Measurements from ENCODE around the gene SNPH.
"Not testable (repeated sequence)": the region's sequence is repeated elsewhere in the genome, so short reads cannot be mapped to it uniquely, and the experiment has no call there.

SNPH gene

GRCh38 chr20:1336699-1337367 lies 70.7 kb downstream of the SNPH start:
- Histone ChIP-seq H3K27me3 (ENCODE audit: control insufficient read depth, insufficient read depth, low read length) (no peaks in the 10 kb centered on the region), H3K4me3 (ENCODE audit: low read length) (no peak overlapping the region), H3K36me3 (ENCODE audit: control insufficient read depth, insufficient read depth, low read length) (no peaks in the 10 kb centered on the region), H3K27ac (ENCODE audit: low read depth, low read length) (no peak overlapping the region), H3K9ac (ENCODE audit: low read length) (no peak overlapping the region), H3K4me1 (ENCODE audit: control insufficient read depth, insufficient read depth, low read length) (no peaks in the 10 kb centered on the region)

GRCh38 chr20:1337441-1337840 lies 71.3 kb downstream of the SNPH start:
- no peak overlapping the region for H3K4me3 ChIP-seq (ENCODE audit: low read length)
- H3K4me1 ChIP-seq (ENCODE audit: control insufficient read depth, insufficient read depth, low read length): no peaks in the 10 kb centered on the region
- no peaks in the 10 kb centered on the region for H3K27me3 ChIP-seq (ENCODE audit: control insufficient read depth, insufficient read depth, low read length)
- no peaks in the 10 kb centered on the region for H3K36me3 ChIP-seq (ENCODE audit: control insufficient read depth, insufficient read depth, low read length)
- no peak overlapping the region for H3K9ac ChIP-seq (ENCODE audit: low read length)
- no peak overlapping the region for H3K27ac ChIP-seq (ENCODE audit: low read depth, low read length)

GRCh38 chr20:1338096-1338495 lies 72.0 kb downstream of the SNPH start:
- Histone ChIP-seq H3K27ac (ENCODE audit: low read depth, low read length) (no peak overlapping the region), H3K9ac (ENCODE audit: low read length) (no peak overlapping the region), H3K36me3 (ENCODE audit: control insufficient read depth, insufficient read depth, low read length) (no peaks in the 10 kb centered on the region), H3K4me3 (ENCODE audit: low read length) (no peak overlapping the region), H3K4me1 (ENCODE audit: control insufficient read depth, insufficient read depth, low read length) (no peaks in the 10 kb centered on the region), H3K27me3 (ENCODE audit: control insufficient read depth, insufficient read depth, low read length) (no peaks in the 10 kb centered on the region)

GRCh38 chr20:1338801-1339200 lies 72.7 kb downstream of the SNPH start:
- Histone ChIP-seq H3K4me1 (ENCODE audit: control insufficient read depth, insufficient read depth, low read length) (no peaks in the 10 kb centered on the region), H3K9ac (ENCODE audit: low read length) (no peak overlapping the region), H3K27ac (ENCODE audit: low read depth, low read length) (no peak overlapping the region), H3K4me3 (ENCODE audit: low read length) (no peak overlapping the region), H3K36me3 (ENCODE audit: control insufficient read depth, insufficient read depth, low read length) (no peaks in the 10 kb centered on the region), H3K27me3 (ENCODE audit: control insufficient read depth, insufficient read depth, low read length) (no peaks in the 10 kb centered on the region)

- Histone ChIP-seq H3K9ac (ENCODE audit: low read length) (no peak overlapping the region), H3K4me3 (ENCODE audit: low read length) (no peak overlapping the region), H3K4me1 (ENCODE audit: control insufficient read depth, insufficient read depth, low read length) (no peaks in the 10 kb centered on the region), H3K36me3 (ENCODE audit: control insufficient read depth, insufficient read depth, low read length) (no peaks in the 10 kb centered on the region), H3K27me3 (ENCODE audit: control insufficient read depth, insufficient read depth, low read length) (no peaks in the 10 kb centered on the region), H3K27ac (ENCODE audit: low read depth, low read length) (no peak overlapping the region)
Observed at GRCh38 chr20:1341561-1342265, 75.6 kb downstream of the SNPH start.

GRCh38 chr20:1343446-1344124 lies 77.5 kb downstream of the SNPH start:
- not testable (repeated sequence) for H3K27ac ChIP-seq (ENCODE audit: low read depth, low read length); H3K4me1 ChIP-seq (ENCODE audit: control insufficient read depth, insufficient read depth, low read length); H3K9ac ChIP-seq (ENCODE audit: low read length); H3K36me3 ChIP-seq (ENCODE audit: control insufficient read depth, insufficient read depth, low read length); H3K4me3 ChIP-seq (ENCODE audit: low read length); H3K27me3 ChIP-seq (ENCODE audit: control insufficient read depth, insufficient read depth, low read length)

GRCh38 chr20:1345030-1345755 lies 79.1 kb downstream of the SNPH start:
- Histone ChIP-seq H3K4me1 (ENCODE audit: control insufficient read depth, insufficient read depth, low read length) (no peaks in the 10 kb centered on the region), H3K27ac (ENCODE audit: low read depth, low read length) (no peak overlapping the region), H3K9ac (ENCODE audit: low read length) (no peak overlapping the region), H3K4me3 (ENCODE audit: low read length) (no peak overlapping the region), H3K27me3 (ENCODE audit: control insufficient read depth, insufficient read depth, low read length) (no peaks in the 10 kb centered on the region), H3K36me3 (ENCODE audit: control insufficient read depth, insufficient read depth, low read length) (no peaks in the 10 kb centered on the region)

GRCh38 chr20:1345756-1346093 lies 79.6 kb downstream of the SNPH start:
- Histone ChIP-seq H3K9ac (ENCODE audit: low read length) (no peak overlapping the region), H3K27me3 (ENCODE audit: control insufficient read depth, insufficient read depth, low read length) (no peaks in the 10 kb centered on the region), H3K4me1 (ENCODE audit: control insufficient read depth, insufficient read depth, low read length) (no peaks in the 10 kb centered on the region), H3K36me3 (ENCODE audit: control insufficient read depth, insufficient read depth, low read length) (no peaks in the 10 kb centered on the region), H3K4me3 (ENCODE audit: low read length) (no peak overlapping the region), H3K27ac (ENCODE audit: low read depth, low read length) (no peak overlapping the region)

- Histone ChIP-seq H3K9ac (ENCODE audit: low read length) (no peak overlapping the region), H3K4me3 (ENCODE audit: low read length) (no peak overlapping the region), H3K4me1 (ENCODE audit: control insufficient read depth, insufficient read depth, low read length) (no peaks in the 10 kb centered on the region), H3K27ac (ENCODE audit: low read depth, low read length) (no peak overlapping the region), H3K27me3 (ENCODE audit: control insufficient read depth, insufficient read depth, low read length) (no peaks in the 10 kb centered on the region), H3K36me3 (ENCODE audit: control insufficient read depth, insufficient read depth, low read length) (no peaks in the 10 kb centered on the region)
Observed at GRCh38 chr20:1346315-1346969, 80.3 kb downstream of the SNPH start.

GRCh38 chr20:1353956-1354355 lies 87.9 kb downstream of the SNPH start:
- H3K36me3 ChIP-seq (ENCODE audit: control insufficient read depth, insufficient read depth, low read length): peaks cover 6% of the 10 kb centered on the region
- H3K9ac ChIP-seq (ENCODE audit: low read length): no peak overlapping the region
- no peaks in the 10 kb centered on the region for H3K27me3 ChIP-seq (ENCODE audit: control insufficient read depth, insufficient read depth, low read length)
- H3K27ac ChIP-seq (ENCODE audit: low read depth, low read length): no peak overlapping the region
- no peaks in the 10 kb centered on the region for H3K4me1 ChIP-seq (ENCODE audit: control insufficient read depth, insufficient read depth, low read length)
- H3K4me3 ChIP-seq (ENCODE audit: low read length): no peak overlapping the region

GRCh38 chr20:1357921-1358671 lies 92.0 kb downstream of the SNPH start:
- Histone ChIP-seq H3K9ac (ENCODE audit: low read length) (no peak overlapping the region), H3K27me3 (ENCODE audit: control insufficient read depth, insufficient read depth, low read length) (no peaks in the 10 kb centered on the region), H3K4me3 (ENCODE audit: low read length) (no peak overlapping the region), H3K4me1 (ENCODE audit: control insufficient read depth, insufficient read depth, low read length) (no peaks in the 10 kb centered on the region), H3K36me3 (ENCODE audit: control insufficient read depth, insufficient read depth, low read length) (peaks cover 10% of the 10 kb centered on the region), H3K27ac (ENCODE audit: low read depth, low read length) (no peak overlapping the region)

Data from rectal smooth muscle tissue (tissue), 1 donor.